Erythroblast (primary cell): ENCODE results near the gene THSD7A.

Experiments
- DNase-seq, 2 experiments: peaks; one replicate each; lab custom pipeline; 2025; lab: John Stamatoyannopoulos, UW
- GATA1 ChIP-seq: IDR thresholded peaks from 2 replicates; pipeline ENCODE4 v1.6.1; 2011; ENCODE audit warnings: low read depth, mild to moderate bottlenecking, control low read depth, low read length, moderate library complexity
- POLR2A ChIP-seq: IDR thresholded peaks from 2 replicates; pipeline ENCODE4 v1.6.1; 2011; ENCODE audit warnings: mild to moderate bottlenecking, low read length

Gene THSD7A

DNA sequence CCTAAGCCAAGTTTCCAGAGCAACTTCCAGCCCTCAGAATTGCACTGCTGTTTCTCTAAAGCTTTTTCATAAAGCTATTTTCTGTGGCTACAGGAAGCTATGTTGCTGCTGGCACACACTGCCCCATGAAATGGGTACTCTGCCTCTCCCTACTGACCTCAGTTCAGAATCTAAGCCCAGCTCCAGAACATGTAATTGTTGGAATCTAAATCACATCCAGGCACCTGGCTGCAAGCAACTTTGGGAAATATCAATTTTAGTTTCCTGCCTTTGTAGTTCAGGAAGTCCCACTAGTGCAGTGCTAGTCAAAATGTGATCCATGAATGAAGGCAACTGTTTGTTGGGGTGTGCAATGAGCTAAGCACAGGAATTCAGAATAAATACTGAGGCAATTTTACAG is 226.2 kb downstream of the THSD7A start:
- no peak for DNase-seq
- TF ChIP-seq GATA1: no peak
- TF ChIP-seq POLR2A: no peak

DNA sequence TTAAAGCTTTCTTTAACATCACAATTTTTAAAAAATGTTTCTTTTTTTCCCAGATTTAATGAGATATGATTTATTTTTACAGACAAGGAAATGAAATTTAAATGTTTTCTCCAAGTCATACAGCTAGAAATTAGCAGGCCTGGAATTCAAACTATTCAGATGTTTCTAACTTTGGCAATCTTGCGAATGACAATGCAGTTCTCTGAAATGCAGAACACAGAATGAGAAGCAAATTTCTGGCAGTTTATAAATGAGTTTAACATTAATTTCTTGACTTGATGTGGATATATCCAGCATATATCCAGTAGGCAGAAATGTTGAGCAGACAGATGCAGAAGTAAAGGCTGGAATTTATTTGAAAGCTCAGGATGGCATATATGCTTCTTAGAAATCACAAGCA is 227.5 kb downstream of the THSD7A start:
- TF ChIP-seq POLR2A: no peak
- no peak for TF ChIP-seq GATA1
- no peak for DNase-seq

DNA sequence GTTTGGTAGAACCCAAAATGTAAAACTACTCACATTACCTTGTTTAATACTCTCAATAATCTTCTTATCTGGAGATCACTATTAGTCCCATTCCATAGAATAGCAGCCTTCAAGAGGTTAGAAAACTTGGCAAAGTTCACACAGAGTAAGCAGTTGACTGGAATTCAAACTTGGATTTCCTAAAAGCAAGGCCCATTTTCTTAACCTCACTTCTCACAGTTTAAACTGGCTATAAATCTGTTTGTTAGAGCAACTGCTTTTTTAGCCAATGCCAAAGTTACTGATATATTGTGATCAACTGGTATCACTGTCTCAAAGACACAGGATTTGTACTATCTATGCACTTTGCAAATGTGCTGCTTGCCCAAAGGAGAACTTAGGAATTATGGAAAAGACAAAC is 230.2 kb downstream of the THSD7A start:
- no peak for DNase-seq
- TF ChIP-seq GATA1 (no peak), POLR2A (no peak)

DNA sequence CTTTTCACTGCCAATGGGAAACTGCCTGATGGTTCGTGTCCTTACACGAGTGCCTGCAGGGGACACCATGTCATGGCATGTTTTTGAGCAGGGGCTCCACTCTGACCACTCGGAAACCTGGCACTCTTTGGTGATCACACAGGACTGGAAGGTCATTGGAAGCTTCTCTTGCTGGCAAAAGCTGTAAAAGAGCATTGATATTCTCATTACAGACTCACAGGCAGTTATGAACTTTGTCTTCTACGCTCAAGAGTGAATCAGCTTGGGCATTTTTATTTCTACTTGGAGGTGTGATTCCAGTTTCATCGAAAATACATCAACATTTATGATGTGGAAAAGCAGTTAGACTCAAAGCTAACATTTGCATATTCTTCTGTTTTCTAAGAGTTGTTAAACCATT is 238.7 kb downstream of the THSD7A start:
- no peak for DNase-seq
- no peak for TF ChIP-seq GATA1
- TF ChIP-seq POLR2A: no peak

DNA sequence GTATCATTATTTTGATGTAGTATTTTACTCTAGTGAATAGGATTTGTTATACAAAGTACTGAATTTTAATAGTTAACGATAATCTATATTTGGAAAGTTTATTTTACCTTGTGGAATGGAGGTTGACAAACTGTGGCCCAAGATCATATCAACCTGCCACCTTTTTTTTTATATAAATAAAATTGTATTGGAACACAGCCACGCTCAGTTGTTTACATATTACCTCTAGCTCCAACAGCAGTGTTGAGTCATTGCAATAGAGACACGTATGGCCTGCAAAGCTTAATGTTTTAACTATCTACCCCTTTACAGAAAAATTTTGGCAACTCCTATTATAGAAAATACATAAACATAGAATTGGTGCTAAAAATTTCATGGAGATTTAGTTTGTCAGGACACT is 239.3 kb downstream of the THSD7A start:
- no peak for TF ChIP-seq GATA1
- TF ChIP-seq POLR2A: no peak

DNA sequence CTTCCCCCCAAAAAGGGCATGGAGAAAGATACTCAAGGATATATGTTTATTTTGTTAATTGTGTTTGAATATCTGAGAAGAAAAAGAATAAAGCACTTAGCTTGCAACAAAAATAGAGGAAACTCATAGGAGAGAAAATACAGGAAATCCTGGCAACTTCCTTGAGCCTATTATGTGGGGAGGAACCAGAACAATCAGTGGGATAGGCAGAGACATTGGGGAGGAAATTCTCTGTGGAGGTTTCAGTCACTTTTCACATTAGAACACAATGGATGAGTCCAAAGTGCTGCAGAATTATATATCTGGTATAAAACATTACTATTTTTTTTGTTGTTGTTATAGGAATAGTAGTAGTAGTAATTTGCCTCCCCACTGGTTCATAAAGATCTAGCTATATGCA is 240.1 kb downstream of the THSD7A start:
- DNase-seq: no peak
- TF ChIP-seq POLR2A (no peak), GATA1 (no peak)

More for the DNA sequence above, 239.3 kb downstream of the THSD7A start:
- DNase-seq: no peak

DNA sequence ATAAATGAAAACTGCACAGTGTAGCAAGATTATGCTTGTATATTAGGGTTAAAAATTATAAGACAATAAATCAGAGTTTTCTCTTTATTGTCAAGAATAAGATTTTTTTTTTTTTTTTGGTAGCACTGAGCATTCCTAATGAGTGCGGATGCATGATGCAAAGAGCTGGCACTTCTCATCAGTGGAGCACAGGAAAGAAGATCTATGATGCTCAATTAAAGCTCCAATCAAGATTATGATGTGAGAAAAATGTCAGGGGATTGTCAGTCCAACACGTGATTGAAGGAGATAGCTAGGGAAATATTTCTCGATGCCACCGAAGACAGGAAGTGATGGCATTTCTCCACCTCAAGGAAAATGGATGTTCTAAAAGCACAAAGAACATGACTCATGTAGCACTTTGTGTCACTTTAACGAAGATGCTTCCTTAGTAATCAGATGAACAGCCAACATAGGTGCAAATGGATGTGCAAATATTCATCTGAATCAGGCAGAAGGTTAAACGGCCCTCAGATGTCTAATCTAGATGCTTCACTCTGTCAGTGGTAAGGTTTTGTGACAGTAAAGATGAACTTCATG is 240.9 kb downstream of the THSD7A start:
- TF ChIP-seq GATA1 (no peak), POLR2A (no peak)
- no peak for DNase-seq

DNA sequence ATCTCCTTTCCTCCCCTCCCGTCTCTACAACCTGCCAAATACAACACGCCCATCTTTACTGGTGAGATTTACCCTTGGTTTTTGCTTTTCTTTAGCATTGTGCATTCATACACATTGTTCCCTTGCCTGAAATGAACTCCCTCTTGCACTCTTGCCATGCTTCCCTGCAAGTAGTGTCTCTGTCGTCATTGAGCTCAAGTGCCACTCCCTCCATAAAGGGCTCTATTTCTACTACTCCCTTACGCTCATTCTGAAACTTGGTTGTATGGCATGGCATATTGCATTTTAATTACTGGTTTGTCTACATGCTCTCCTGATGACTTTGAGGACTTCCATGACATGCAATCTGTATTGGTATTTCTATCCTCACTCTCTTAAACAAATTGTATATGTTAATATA is 242.7 kb downstream of the THSD7A start:
- DNase-seq: no peak
- TF ChIP-seq POLR2A (no peak), GATA1 (no peak)

DNA sequence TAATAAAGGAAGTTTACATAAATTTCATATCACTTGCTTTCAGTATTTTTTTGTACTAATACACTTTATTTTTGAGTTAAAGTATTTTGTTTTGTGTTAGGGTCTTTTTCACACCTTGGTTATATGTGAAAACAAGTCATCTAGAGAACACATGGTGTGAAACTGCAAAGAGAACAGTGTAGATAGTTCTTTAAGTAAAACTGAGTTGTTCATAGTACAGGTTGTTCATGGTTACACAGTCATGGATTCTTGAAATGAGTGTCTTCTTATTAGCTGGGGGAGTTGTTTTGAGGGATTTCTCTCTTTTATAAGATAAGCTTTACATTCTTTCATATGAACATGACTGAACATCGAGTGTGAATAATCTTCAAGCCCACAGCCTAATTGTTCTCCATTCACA is 244.2 kb downstream of the THSD7A start:
- DNase-seq: no peak
- TF ChIP-seq GATA1 (no peak), POLR2A (no peak)

DNA sequence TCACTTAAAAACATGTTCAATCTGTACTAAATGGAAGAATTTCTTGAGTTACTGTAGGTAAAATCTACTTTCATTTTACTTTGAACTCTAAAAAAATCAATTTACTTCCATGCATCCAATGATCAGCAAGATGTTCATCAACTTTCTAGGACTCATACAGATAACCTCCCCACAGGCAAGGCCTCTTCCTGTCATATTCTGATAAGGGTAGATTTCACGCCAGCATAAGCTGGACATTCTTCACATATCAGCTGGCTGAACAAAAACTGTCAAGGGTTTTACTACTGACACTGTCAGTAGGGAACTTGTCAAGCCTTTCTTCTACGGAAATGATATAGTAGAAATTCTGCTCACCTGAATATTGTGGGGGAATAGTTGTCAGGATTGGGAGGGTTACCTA is 244.9 kb downstream of the THSD7A start:
- TF ChIP-seq POLR2A (no peak), GATA1 (no peak)
- no peak for DNase-seq

DNA sequence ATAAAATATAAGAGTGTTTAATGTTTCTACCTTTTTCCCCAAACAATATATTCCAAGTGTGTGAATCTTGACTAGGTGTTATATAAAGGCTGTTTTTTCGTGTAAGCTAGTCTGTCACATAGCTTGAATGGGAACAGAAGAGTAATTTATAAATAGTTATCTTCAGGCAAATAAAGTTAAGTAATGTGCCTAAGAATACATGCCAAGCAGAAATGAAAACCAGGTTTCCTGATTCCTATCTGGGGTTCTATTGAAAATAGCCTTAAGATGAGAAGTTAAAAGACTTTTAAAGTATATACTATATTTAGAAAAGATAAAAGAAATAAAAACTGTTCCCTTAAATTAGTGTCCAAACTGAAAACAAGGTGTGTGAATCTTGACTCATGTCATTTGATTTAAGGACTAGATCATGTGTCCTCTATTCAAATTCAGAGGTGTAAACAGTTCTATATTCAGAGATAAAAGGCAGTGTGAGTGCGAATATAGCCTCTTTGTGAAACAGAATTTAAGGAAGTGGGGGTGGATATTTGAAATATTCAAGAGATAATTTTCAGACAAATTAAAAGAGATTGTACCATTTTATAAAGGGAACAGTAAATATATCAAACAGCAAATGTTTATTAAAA is 247.5 kb downstream of the THSD7A start:
- no peak for TF ChIP-seq GATA1
- no peak for TF ChIP-seq POLR2A
- DNase-seq: no peak

DNA sequence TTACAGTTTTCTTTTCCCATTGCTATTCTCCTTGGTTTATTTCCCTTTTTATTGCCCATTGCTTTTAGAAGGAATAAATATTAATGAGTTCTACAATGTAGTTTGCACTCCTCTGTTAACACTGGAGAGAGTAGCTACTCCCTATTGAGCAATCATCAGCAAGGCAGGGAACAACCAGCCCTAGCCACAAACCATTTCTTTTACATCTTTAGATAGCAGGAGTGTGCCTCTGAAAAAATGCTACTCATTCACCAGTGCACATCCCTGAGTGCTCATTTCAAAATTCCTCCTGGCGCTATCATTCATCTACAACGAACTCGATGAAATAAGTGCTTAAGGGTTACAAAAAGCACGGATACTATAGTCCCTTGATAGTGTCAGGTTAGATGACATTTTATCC is 252.9 kb downstream of the THSD7A start:
- no peak for TF ChIP-seq GATA1
- TF ChIP-seq POLR2A: no peak
- no peak for DNase-seq

DNA sequence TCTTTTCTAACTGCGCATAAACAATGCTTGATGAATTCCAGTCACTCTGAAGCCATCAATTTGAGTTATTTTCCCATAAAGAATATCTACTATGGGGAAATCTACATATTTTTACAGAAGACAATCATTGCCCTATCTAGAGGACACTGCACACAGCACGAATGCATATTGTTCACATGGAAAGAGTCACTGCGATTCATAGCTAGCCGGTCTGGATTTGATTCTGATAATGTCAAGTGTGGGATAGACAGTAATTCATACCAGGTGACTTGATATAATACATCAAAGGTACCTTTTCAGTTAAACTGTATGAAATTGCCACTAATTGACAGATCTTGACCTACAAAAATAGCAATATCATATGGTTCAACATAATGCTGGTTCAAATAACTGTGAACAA is 255.7 kb downstream of the THSD7A start:
- DNase-seq: no peak
- TF ChIP-seq GATA1: no peak
- TF ChIP-seq POLR2A: no peak

DNA sequence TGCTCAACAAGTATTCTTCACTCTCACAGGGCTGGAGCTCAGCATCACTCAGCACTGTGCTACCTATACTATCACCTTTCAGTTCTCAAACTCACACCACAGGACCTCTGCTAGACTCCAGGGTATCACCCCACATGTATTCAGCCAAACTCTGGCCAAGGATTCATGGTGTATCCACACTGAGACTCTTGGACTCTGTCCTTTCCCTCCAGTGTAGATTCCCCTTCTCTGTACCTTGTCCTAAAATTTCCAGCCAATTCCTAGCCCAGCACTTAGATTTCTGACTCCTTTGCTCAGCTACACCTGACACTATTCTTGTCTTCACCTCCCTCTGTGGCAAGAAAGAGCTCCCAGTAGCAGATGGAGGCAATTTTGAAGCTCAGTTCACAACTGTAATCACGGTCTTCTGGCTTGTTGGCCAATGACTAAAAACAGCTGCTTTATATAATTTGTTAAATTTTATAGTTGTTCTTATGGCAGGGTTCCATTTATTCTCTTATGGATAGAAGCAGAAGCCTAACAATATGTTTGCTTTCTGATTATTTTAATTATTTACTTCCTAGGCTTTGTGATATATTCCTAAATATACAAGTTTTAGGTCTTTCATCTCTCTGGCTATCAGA is 258.8 kb downstream of the THSD7A start:
- TF ChIP-seq GATA1 (no peak), POLR2A (no peak)
- no peak for DNase-seq

DNA sequence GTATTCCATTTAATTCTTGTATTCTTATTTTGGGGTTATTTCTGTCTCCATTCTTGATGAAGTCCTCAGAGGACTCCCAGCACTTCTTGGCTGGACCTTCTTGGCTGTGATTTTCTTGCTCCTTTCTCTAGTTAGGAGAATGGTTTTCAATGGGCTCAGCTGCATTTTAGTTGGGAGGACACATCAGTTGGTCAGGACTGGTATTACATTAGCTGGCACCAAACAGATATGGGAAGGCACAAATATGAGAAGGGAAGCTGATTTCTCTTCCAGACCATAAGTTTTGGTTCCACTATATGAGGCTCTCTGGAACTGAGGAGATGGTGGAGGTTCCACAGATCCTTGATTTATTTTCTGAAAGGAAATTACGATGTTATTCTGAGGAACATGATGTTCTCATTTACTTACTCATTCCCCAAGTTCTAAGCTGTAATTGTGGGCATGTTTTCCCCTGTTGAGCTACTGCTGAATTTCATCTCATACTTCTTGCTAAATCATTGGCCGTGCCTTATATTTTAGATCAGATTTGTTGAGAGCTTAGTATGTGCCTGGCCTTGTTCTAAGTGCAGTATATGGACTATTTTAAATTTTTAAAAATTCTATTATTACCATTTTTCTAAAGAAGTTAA is 261.0 kb downstream of the THSD7A start:
- DNase-seq: no peak
- no peak for TF ChIP-seq POLR2A
